SK-N-SH (cell line): ENCODE data around the gene SLCO1A2. TPM values are rescaled to one million over a fixed set of nuclear protein-coding genes. Genes with fewer than 3 reads are reported as not detected.

Source experiments
- CTCF ChIA-PET: fragments of 300-600, 350-600 bp; formaldehyde crosslinking; extraction: SDS; loops from one replicate; lab custom pipeline; 2021; lab: Yijun Ruan, JAX
- POLR2A ChIA-PET: fragments of 350-600 bp; sonication (Branson Sonifier 250); formaldehyde crosslinking; extraction: SDS; loops from one replicate; lab custom pipeline; 2020; ENCODE audit warnings: antibody characterized with exemption, inconsistent platforms; lab: Yijun Ruan, JAX
- DNase-seq: peaks from one replicate; pipeline ENCODE4 v3.0.0; 2012
- H2AFZ ChIP-seq: fragments of 200-600 bp; sonication (generic); 2 replicates; pipeline ENCODE4 v1.8.1; 2016; ENCODE audit warnings: antibody characterized with exemption, mild to moderate bottlenecking, low read depth
- H3F3A ChIP-seq: fragments of 200-600 bp; sonication (generic); replicated peaks from 2 replicates; pipeline ENCODE3; 2016; ENCODE audit warnings: antibody characterized with exemption, mild to moderate bottlenecking; ENCODE audit not compliant: insufficient read depth
- H3K27ac ChIP-seq, 2 experiments: fragments of 200-500 bp in 1 of 2; fragments of 200-600 bp in 1 of 2; sonication (Bioruptor generic) in 1 of 2; sonication (generic), shearing (Covaris generic) in 1 of 2; 2 replicates each; pipeline versions ENCODE4 v1.5.1 to v1.6.1; 2014 to 2016; ENCODE audit warnings: low read depth in 2 of 2, inconsistent platforms in 1 of 2, low read length in 1 of 2, mild to moderate bottlenecking in 1 of 2, mixed read lengths in 1 of 2
- H3K27me3 ChIP-seq: fragments of 200-600 bp; sonication (generic), shearing (Covaris generic); 2 replicates; pipeline ENCODE4 v1.6.1; 2016; ENCODE audit warnings: mixed run types; ENCODE audit not compliant: insufficient read depth
- H3K36me3 ChIP-seq, 2 experiments: fragments of 200-500 bp in 1 of 2; fragments of 200-600 bp in 1 of 2; sonication (Bioruptor generic) in 1 of 2; sonication (generic) in 1 of 2; replicated peaks in 1 of 2; 2 replicates each; pipeline versions ENCODE3 to v1.5.1; 2014 to 2016; ENCODE audit warnings: low read length in 1 of 2, mild to moderate bottlenecking in 1 of 2; ENCODE audit not compliant: insufficient read depth in 2 of 2, control insufficient read depth in 1 of 2
- H3K4me1 ChIP-seq, 2 experiments: fragments of 200-500 bp in 1 of 2; fragments of 200-600 bp in 1 of 2; sonication (Bioruptor generic) in 1 of 2; sonication (generic), shearing (Covaris generic) in 1 of 2; 2 replicates each; pipeline versions ENCODE4 v1.5.1 to v1.6.1; 2014 to 2016; ENCODE audit warnings: low read depth in 1 of 2, low read length in 1 of 2, mixed run types in 1 of 2; ENCODE audit not compliant: insufficient read depth in 2 of 2, control insufficient read depth in 1 of 2
- H3K4me2 ChIP-seq: fragments of 200-600 bp; sonication (generic), shearing (Covaris generic); 2 replicates; pipeline ENCODE4 v1.6.1; 2017; ENCODE audit warnings: mixed run types
- H3K4me3 ChIP-seq, 2 experiments: fragments of 200-500 bp in 1 of 2; fragments of 200-600 bp in 1 of 2; sonication (Bioruptor generic) in 1 of 2; sonication (generic), shearing (Covaris generic) in 1 of 2; 2 replicates each; pipeline versions ENCODE4 v1.5.1 to v1.8.1; 2014 to 2016; ENCODE audit warnings: low read depth in 2 of 2, inconsistent platforms in 1 of 2, low read length in 1 of 2, mild to moderate bottlenecking in 1 of 2, mixed read lengths in 1 of 2, moderate library complexity in 1 of 2
- H3K79me2 ChIP-seq: fragments of 200-600 bp; sonication (generic); 2 replicates; pipeline ENCODE4 v1.8.1; 2017; ENCODE audit warnings: mild to moderate bottlenecking; ENCODE audit not compliant: insufficient read depth
- H3K9ac ChIP-seq: fragments of 200-600 bp; sonication (generic); 2 replicates; pipeline ENCODE4 v1.6.1; 2017; ENCODE audit warnings: mixed run types
- H3K9me2 ChIP-seq: fragments of 200-600 bp; sonication (generic); 2 replicates; pipeline ENCODE4 v1.6.1; 2017; ENCODE audit warnings: mixed run types
- H3K9me3 ChIP-seq: fragments of 200-600 bp; sonication (generic); 2 replicates; pipeline ENCODE4 v1.6.1; 2017; ENCODE audit warnings: mixed run types, mild to moderate bottlenecking, moderate library complexity
- H4K20me1 ChIP-seq: fragments of 200-600 bp; sonication (generic); 2 replicates; pipeline ENCODE4 v1.6.1; 2017; ENCODE audit warnings: mild to moderate bottlenecking, mixed run types; ENCODE audit not compliant: insufficient read depth
- CHD2 ChIP-seq: fragments of 150-350 bp; IDR thresholded peaks from 2 replicates; pipeline ENCODE4 v1.6.1; 2018; ENCODE audit warnings: low read length; ENCODE audit not compliant: partially characterized antibody
- FOXJ3 ChIP-seq: sonication (generic); formaldehyde crosslinking; IDR thresholded peaks from 2 replicates; pipeline ENCODE4 v1.5.1; 2020; ENCODE audit warnings: mild to moderate bottlenecking, missing genetic modification reagents
- GABPA ChIP-seq: IDR thresholded peaks from 2 replicates; pipeline ENCODE4 v1.4.0; 2012; ENCODE audit warnings: low read depth, mild to moderate bottlenecking
- IRF3 ChIP-seq: fragments of 150-350 bp; IDR thresholded peaks from 2 replicates; pipeline ENCODE4 v1.6.1; 2016; ENCODE audit warnings: mild to moderate bottlenecking, low read depth, low read length
- JUND ChIP-seq: IDR thresholded peaks from 2 replicates; pipeline ENCODE4 v1.4.0; 2012
- MEF2A ChIP-seq: IDR thresholded peaks from 2 replicates; pipeline ENCODE4 v1.4.0; 2012; ENCODE audit warnings: low read depth, borderline replicate concordance
- MXI1 ChIP-seq: IDR thresholded peaks from 2 replicates; pipeline ENCODE4 v1.6.1; 2012; ENCODE audit warnings: mild to moderate bottlenecking, low read depth, low read length, improper control_type of control experiment
- NFIC ChIP-seq: IDR thresholded peaks from 2 replicates; pipeline ENCODE4 v1.4.0; 2012; ENCODE audit warnings: borderline replicate concordance
- NRF1 ChIP-seq: IDR thresholded peaks from 2 replicates; pipeline ENCODE4 v1.6.1; 2012; ENCODE audit warnings: low read depth, mild to moderate bottlenecking, low read length
- RAD21 ChIP-seq: IDR thresholded peaks from 2 replicates; pipeline ENCODE4 v1.6.1; 2012; ENCODE audit warnings: mild to moderate bottlenecking, low read length
- REST ChIP-seq: IDR thresholded peaks from 2 replicates; pipeline ENCODE4 v1.6.1; 2012; ENCODE audit warnings: mild to moderate bottlenecking, low read depth, low read length, moderate library complexity
- RFX5 ChIP-seq: IDR thresholded peaks from 2 replicates; pipeline ENCODE4 v1.6.1; 2012; ENCODE audit warnings: mild to moderate bottlenecking, improper control_type of control experiment, low read length
- RXRA ChIP-seq: IDR thresholded peaks from 2 replicates; pipeline ENCODE4 v1.4.0; 2012; ENCODE audit warnings: low read depth, mild to moderate bottlenecking, borderline replicate concordance
- TAF1 ChIP-seq: IDR thresholded peaks from 2 replicates; pipeline ENCODE4 v1.6.1; 2012; ENCODE audit warnings: low read depth, mild to moderate bottlenecking, low read length, moderate library complexity, borderline replicate concordance
- TCF12 ChIP-seq: IDR thresholded peaks from 2 replicates; pipeline ENCODE4 v1.4.0; 2012
- WGBS: methylation state at CpG from one replicate; pipeline ENCODE4 v1.1.6; 2017; ENCODE audit warnings: low lambda C conversion rate; 5-methylcytosine and 5-hydroxymethylcytosine counted together
- polyA plus RNA-seq, 3 experiments: library from polyadenylated mRNA; depleted of rRNA; stranded (reverse); fragments of >200 nt; gene quantifications; 2 replicates each; pipeline ENCODE4 v1.2.3, GENCODE V29; 2012
- TF ChIP-seq, protein P1 (sequence below): fragments of 150-350 bp; IDR thresholded peaks from 2 replicates; pipeline ENCODE4 v1.6.1; 2017; ENCODE audit warnings: antibody characterized with exemption, low read length, low read depth, borderline replicate concordance
- TF ChIP-seq, protein P2 (sequence below): IDR thresholded peaks from 2 replicates; pipeline ENCODE4 v1.4.0; 2012; ENCODE audit warnings: low read depth, borderline replicate concordance

Gene SLCO1A2
- polyA plus RNA-seq, 1 of the 3 experiments (the other 2 are of a cell fraction) = under 0.01 TPM

DNA sequence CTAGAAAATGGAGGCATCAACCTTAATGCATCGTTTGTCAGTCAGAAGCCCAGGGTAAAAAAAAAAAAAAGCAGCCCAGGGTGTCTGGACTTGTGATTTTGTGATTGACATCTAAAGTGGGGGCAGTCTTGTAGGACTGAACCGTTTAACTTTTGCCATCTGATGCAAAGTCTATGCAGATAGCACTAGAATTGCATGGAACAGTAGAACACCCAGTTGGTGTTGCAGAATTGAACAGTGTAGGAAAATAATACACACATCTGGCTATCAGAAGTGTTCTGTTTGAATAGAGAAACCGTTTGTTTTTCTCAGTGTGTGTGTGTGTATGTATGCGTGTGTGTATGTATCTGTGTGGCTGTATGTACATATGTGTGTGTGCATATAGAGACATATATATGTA, 45.0 kb downstream of the SLCO1A2 start:
- POLR2A ChIA-PET = no interaction called here
- 14% methylated on average over 4 of the region's 4 CpGs for WGBS
- H3K4me1 ChIP-seq = no peaks in the 10 kb centered on the region
- TF ChIP-seq REST = no peak
- TF ChIP-seq, protein P1, sequence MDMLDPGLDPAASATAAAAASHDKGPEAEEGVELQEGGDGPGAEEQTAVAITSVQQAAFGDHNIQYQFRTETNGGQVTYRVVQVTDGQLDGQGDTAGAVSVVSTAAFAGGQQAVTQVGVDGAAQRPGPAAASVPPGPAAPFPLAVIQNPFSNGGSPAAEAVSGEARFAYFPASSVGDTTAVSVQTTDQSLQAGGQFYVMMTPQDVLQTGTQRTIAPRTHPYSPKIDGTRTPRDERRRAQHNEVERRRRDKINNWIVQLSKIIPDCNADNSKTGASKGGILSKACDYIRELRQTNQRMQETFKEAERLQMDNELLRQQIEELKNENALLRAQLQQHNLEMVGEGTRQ = no peak
- no peak for TF ChIP-seq RFX5
- TF ChIP-seq NFIC = no peak
- TF ChIP-seq, protein P2, sequence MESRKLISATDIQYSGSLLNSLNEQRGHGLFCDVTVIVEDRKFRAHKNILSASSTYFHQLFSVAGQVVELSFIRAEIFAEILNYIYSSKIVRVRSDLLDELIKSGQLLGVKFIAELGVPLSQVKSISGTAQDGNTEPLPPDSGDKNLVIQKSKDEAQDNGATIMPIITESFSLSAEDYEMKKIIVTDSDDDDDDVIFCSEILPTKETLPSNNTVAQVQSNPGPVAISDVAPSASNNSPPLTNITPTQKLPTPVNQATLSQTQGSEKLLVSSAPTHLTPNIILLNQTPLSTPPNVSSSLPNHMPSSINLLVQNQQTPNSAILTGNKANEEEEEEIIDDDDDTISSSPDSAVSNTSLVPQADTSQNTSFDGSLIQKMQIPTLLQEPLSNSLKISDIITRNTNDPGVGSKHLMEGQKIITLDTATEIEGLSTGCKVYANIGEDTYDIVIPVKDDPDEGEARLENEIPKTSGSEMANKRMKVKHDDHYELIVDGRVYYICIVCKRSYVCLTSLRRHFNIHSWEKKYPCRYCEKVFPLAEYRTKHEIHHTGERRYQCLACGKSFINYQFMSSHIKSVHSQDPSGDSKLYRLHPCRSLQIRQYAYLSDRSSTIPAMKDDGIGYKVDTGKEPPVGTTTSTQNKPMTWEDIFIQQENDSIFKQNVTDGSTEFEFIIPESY = no peak
- no peak for TF ChIP-seq TAF1
- no peak for TF ChIP-seq GABPA
- TF ChIP-seq, all 33 proteins: peak for 0
- Histone ChIP-seq H3K9ac (no peak overlapping the region), H3K27me3 (no peaks in the 10 kb centered on the region), H3K27ac (no peak overlapping the region), H3K4me3 (no peak overlapping the region), H3K4me2 (no peak overlapping the region), H3K9me2 (no peaks in the 10 kb centered on the region), H3K9me3 (no peaks in the 10 kb centered on the region), H3K36me3 (no peaks in the 10 kb centered on the region), H3F3A (no peaks in the 10 kb centered on the region), H4K20me1 (no peaks in the 10 kb centered on the region), H2AFZ (no peak overlapping the region), H3K79me2 (no peaks in the 10 kb centered on the region)
- CTCF ChIA-PET = no interaction called here
- no peak for DNase-seq

GRCh38 chr12:21276826-21277225, 57.9 kb downstream of the SLCO1A2 start:
- CTCF ChIA-PET = no interaction called here
- Histone ChIP-seq H3K9me2 (no peaks in the 10 kb centered on the region), H3K9me3 (no peaks in the 10 kb centered on the region; the same call in 1 of the 2 replicates), H4K20me1 (no peaks in the 10 kb centered on the region), H3K27me3 (no peaks in the 10 kb centered on the region), H3K4me1 (no peaks in the 10 kb centered on the region), H3K4me3 (no peak overlapping the region), H3K27ac (no peak overlapping the region), H3F3A (no peaks in the 10 kb centered on the region), H2AFZ (no peak overlapping the region), H3K9ac (no peak overlapping the region), H3K36me3 (no peaks in the 10 kb centered on the region), H3K4me2 (no peak overlapping the region), H3K79me2 (no peaks in the 10 kb centered on the region)
- POLR2A ChIA-PET = no interaction called here
- WGBS = no CpG with 5 or more reads among the region's 2 CpGs
- DNase-seq = no peak
- TF ChIP-seq, protein P2 = no peak
- TF ChIP-seq CHD2 (no peak), TCF12 (no peak), MEF2A (no peak), JUND (no peak), NRF1 (no peak), MXI1 (no peak), RFX5 (no peak), RAD21 (no peak), FOXJ3 (no peak), RXRA (no peak), IRF3 (no peak), NFIC (no peak)
